ENCODE data around the gene SEMA4A. TPM values are rescaled to one million over a fixed set of nuclear protein-coding genes. Genes with fewer than 3 reads are reported as not detected.
"Not testable (repeated sequence)": the region's sequence is repeated elsewhere in the genome, so short reads cannot be mapped to it uniquely, and the experiment has no call there.

SEMA4A gene
- total RNA-seq = 8.4 TPM

DNA sequence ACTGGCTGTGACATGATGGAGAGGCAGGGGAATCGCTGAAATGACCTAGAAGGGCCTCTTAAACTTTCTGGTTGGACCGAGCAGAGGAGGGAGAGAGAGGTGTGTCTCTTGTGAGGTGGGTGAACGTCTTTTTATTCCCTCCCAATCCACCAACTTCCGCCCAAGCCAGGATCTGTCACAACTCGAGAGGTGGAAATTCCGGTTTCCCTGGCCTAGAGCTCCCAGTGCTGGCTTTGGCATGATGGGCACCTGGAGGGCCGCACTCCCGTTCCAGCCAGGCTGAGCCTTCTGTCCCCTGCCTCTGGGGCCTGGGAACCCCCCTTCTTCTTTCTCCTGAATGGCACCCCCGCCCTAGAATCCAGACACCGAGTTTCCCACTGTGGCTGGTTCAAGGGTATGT, at the start of gene SEMA4A:
Gene SEMA4A (plus strand): TSS at position 224 of the 400 bp plus-strand sequence. CDS start 994 bp downstream, outside the sequence.
- intact Hi-C loops (cut with DNase I) = no loop called here
- DNase-seq (ENCODE audit: low spot score) (no peak), ATAC-seq (no peak)

DNA sequence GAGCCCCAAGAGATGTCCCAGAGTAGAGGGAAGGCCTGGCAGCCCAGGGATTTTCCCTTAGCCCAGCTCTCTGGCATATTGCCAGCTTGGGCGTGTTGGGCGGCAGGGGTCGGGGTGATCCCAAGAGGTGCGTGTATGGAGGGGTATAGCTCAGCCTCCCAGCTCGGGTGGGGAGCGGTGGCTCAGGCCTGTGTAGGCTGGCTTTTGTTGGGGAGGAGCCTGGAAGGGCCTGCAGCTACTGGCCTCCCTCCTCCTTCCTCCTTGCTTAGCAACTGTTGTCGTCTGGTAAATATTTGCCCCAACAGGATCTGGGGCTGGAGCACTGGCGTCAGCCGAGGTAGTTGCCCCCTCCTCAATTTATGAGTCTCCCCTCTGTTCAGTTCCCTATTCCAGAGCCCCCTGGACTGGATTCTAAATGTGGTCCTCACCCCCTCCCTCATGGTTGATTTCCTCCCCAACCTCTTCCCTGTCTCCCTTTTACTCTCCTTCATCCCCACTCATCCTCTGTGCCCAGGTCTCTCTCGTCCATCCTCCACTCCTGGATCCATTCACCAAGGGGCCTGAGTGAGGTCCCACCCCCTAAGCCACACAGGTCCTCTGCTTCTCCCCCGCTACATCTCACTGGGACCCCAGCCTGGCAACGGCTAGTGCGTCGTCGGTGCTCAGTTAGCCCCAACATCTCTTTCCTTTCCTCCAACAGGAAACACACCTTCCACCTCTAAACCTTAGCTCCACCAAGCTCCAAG, 49.1 kb upstream of the SEMA4A start:
- DNase-seq (ENCODE audit: low spot score) = peak; percentile 86
- intact Hi-C loops (cut with DNase I) = no loop called here
- ATAC-seq = peak; percentile 69

DNA sequence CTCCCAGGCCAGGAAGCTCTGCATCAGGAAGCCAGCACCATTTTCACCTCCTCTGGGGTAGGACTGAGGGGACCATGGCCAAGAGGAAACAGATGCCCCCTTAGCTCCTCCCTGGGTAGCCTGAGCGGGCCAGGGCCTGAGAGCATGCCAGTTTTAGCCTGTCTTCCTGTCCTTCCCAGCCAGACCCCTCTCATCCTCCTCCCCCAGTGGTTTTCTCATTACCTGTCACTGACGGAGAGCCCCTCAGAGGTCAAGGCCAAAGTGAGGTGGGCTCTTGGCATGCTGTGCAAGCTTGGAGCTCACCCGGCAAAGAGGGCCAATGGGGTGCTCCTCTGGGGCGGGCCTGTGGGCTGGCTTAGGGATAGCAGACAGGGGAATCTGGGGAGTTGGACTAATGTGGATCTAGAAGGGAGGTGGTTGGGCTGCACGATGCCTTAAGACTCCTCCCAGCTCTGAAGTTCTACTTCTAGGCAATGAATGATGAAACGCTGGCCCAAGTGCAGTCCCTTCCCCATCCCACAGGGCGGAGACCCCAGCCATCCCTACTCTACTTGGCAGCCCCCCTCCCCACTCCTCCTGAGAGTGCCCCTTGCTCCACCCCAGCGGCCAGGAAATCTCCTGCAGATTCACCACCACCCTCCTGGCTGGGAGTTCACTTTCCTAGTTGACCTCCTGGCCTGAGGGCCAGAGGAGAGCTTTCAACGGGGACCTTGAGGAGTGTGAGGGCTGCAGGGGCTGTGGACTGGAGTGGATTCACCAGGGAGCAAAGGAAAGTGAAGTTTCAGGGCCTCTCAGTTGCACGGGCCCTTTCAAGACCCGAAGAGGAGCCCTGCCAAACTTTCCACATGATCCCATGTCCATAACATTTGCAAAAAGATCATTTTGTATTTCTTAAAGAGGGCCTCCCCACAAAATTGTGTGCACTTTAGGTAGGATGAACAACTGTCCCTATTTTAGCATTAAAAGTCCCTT, 48.2 kb upstream of the SEMA4A start:
- ATAC-seq (peak; percentile 1), DNase-seq (ENCODE audit: low spot score) (no peak)
- intact Hi-C loops (cut with DNase I) = no loop called here

DNA sequence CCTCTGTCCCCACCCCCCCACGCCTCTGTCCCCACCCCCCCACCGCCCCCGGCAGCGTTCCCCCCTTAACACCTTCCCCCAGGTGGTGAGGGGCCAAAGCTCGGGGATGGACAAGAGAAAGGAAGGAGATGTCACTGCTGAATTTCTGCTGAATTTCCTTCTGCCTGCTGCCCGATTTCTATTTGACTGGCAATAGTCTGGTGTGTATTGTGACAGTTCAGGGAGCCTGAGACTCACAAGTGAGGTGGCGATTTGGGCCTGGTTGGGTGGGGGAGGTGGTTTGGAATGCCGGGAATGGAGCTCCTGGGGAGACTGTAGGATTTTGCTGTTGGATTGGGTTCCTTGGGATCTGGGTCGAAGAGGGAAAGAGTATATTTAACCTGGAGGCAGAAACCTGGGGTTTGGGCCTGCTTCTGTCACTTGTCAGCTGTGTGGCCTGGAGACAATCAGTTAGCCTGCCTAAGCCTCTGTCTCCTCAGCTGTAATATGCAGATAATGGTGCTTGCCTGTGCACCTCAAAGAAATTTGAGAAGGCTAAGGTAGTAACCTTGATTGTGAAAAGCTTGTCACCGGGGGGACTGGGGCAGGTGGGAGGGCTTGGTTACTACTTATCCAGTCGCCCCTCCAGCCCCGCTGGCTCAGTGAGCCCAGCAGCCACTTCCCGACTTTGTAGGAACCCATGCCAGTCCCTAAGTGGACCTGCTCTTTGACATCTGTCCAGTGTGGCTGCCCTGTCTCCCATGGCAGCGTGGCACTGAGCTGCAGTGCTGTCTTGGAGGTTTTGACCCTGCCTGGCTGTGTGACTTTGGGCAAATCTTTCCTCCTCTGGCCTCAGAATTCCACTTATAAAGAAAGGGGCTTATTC, 46.5 kb upstream of the SEMA4A start:
- no peak for DNase-seq (ENCODE audit: low spot score)
- ATAC-seq = peak; percentile 2

DNA sequence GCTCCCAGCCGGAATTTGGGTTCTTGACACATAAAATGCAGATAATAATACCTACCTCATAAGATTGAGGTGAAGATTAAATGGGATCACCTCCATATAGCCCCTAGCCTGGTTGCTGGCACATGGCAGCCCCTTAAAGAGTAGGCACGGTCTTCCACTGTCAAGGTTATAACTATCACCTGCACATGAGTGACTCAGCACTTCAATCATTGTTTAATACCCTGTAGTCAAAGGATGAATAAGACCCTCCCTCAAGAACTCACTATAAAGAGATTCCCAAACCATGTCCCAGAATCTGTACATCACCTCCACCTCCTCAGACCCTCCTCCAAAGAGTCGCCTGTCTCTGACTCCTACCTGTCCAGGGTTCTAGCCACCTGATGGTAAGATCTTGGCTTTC, 45.3 kb upstream of the SEMA4A start:
- intact Hi-C loops (cut with DNase I) = no loop called here
- ATAC-seq (no peak), DNase-seq (ENCODE audit: low spot score) (no peak)

More for the DNA sequence above, 46.5 kb upstream of the SEMA4A start:
- intact Hi-C loops (cut with DNase I) = no loop called here

DNA sequence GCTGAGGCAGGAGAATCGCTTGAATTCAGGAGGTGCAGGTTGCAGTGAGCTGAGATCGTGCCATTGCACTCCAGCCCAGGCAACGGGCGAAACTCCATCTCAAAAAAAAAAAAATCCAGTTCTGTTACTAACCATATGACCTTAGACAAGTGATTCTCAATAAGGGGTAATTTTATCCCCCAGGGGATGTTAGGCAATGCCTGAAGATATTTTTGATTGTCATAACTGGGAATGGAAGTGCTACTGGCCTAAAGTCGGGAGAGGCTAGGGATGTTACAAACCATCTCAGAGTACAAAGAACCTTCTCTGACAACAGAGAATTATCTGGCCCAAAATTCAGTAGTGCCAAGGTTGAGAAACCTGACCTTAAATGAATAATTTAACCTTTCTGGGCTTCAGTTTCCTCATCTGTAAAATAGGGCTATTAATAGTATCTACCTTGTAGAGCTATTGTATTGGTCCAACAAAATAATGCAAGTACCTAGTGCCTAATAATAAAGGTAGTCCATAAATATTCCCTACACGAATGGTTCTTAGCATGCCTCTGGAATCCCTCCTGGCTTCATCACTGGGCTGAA, 44.6 kb upstream of the SEMA4A start:
- intact Hi-C loops (cut with DNase I) = no loop called here
- no peak for DNase-seq (ENCODE audit: low spot score)
- no peak for ATAC-seq

DNA sequence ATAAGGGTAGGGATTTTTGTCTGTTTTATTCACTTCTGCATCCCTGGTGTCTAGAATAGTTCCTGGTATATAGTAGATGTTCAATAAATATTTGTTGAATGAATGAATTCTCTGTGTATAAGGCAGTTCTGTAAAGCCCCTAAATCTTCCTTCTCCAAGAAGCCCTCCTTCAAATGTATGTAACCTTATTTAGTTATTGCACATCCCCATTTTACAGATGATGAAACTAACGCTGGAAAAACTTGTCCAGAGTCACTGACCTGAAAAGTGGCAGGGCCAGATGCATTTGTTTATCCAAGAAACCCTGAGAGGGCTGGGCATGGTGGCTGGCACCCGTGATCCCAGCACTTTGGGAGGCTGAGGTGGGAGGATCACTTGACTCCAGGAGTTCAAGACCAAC, 43.1 kb upstream of the SEMA4A start:
- DNase-seq (ENCODE audit: low spot score) (no peak), ATAC-seq (no peak)
- intact Hi-C loops (cut with DNase I) = no loop called here

DNA sequence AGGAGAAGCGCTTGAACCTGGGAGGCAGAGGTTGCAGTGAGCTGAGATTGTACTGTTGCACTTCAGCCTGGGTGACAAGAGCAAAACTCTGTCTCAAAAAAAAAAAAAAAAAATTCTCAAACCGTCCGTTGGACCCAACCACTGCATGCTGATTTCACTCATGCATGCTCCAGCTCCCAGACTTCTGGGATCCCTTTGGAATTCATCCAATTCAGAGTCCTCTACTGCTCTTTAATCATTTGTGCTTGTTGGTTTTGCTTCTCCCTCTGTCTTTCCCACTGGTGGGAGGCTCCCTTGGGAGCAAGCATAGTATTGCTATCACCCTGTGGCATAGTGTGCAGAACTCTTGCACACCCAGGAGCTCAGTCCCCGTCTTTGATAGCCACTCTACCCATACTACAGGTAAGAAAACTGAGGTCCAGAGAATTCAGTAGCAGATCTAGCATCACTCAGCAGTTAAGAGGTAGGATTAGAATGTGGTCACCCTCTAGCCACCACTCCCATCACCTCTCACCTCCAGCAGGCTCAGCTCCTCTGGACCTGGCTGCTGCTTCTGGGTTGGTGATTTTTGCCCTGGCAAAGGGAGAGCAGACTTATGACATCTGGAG, 41.9 kb upstream of the SEMA4A start:
- ATAC-seq (no peak), DNase-seq (ENCODE audit: low spot score) (no peak)
- intact Hi-C loops (cut with DNase I) = no loop called here

DNA sequence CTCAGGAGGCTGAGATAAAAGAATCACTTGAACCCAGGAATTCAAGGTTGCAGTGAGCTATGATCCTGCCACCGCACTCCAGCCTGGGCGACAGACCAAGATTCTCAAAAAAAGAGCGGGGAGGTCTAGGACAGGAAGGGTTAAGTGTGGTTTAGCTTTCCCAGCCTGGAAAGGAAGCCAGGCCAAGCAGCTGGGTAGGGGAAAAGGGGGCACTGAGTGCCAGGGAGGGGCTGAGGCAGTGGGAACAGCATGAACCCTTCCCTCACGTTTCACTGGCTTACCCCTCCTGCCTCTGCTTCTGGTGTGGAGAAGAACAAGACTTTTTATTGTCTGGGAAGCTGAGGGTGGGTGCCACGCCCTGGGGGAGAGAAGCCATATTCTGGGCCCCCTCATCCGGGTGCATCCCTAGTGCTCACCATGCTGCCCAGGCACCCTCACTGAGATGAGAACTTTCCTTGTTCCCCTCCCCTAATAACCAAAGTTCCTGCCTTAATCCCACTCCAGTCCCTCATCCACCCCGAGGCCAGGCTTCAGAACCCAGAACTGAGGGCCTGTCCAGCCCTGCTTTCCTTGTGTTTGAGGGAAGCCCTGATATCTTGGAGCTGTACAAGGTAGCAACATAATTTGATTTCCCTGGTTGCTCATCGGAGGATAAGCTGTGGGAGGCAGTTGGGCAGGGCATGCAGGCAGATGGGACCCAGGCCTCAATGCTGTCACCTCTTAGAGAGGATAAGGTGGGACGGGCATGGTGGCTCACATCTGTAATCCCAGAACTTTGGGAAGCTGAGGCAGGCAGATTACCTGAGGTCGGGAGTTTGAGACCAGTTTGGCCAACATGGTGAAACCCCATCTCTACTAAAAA, 40.9 kb upstream of the SEMA4A start:
- intact Hi-C loops (cut with DNase I) = no loop called here
- ATAC-seq = no peak
- no peak for DNase-seq (ENCODE audit: low spot score)

DNA sequence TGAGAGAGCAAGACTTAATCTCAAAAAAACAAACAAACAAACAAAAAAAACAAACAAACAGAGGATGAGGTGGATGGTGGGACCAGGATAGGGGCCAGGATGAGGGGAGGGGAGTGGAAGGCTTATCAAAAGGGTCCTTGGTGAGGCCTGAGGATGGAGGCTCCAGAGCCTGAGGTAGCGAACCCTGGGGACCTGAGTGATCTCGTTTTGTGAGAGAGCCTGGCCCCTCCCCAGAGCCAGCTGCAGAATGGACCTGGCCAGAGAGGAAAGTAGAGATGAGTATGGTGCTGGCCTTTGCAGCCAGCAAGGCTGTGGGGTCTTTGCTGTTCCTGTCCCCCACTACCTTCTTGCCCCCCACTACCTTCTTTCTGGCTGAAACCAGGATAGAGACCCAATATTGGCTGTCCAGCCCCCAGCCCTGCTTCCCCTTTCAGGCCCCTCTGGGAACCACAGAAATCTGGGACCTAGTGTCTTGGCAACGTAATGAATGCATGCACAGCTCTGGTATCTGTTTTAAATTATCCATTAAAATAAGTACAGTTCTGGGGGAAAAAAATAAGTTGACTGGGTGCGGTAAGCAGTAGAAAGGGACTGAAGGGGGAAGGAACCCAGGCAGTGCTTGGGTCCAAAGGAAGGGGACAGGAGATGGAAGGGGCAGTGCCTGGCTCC, 40.0 kb upstream of the SEMA4A start:
- no peak for DNase-seq (ENCODE audit: low spot score)
- no peak for ATAC-seq
- intact Hi-C loops (cut with DNase I) = no loop called here

DNA sequence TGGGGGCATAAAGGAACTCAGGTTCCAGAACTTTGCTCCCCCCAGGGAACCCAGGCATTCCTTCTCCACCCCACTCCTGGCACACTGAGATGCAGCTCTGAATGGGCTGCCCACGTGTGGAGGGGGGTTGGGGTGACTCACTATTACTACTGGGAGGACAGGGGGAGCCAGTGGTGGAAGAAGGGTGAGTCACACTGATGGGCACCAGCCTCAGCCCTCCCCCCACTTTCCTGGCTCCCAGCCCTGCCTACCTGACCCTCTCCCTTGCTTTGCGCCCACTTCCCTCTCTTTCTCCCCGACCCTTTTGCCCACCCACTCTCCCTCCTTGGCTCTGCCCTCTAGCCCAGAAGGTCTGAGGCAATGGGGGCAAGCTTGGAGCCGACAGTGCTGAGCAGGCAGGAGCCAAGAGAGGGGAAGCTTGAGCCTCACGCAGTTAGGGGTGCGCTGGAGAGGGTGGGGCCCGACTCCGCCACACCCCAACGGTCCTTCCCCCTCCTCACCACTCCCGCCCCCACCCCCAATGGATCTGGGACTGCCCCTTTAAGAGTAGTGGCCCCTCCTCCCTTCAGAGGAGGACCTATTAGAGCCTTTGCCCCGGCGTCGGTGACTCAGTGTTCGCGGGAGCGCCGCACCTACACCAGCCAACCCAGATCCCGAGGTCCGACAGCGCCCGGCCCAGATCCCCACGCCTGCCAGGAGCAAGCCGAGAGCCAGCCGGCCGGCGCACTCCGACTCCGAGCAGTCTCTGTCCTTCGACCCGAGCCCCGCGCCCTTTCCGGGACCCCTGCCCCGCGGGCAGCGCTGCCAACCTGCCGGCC, 39.1 kb upstream of the SEMA4A start, which contains the start of gene LMNA:
Gene LMNA (plus strand): TSS at position 611 of the 818 bp plus-strand sequence. CDS start 208 bp downstream, outside the sequence.
- DNase-seq (ENCODE audit: low spot score) (peak; percentile 95), ATAC-seq (peak; percentile 91)
- intact Hi-C loops (cut with DNase I) = no loop called here

DNA sequence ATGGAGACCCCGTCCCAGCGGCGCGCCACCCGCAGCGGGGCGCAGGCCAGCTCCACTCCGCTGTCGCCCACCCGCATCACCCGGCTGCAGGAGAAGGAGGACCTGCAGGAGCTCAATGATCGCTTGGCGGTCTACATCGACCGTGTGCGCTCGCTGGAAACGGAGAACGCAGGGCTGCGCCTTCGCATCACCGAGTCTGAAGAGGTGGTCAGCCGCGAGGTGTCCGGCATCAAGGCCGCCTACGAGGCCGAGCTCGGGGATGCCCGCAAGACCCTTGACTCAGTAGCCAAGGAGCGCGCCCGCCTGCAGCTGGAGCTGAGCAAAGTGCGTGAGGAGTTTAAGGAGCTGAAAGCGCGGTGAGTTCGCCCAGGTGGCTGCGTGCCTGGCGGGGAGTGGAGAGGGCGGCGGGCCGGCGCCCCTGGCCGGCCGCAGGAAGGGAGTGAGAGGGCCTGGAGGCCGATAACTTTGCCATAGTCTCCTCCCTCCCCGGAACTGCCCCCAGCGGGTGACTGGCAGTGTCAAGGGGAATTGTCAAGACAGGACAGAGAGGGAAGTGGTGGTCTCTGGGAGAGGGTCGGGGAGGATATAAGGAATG, 38.4 kb upstream of the SEMA4A start:
- ATAC-seq = peak; percentile 23
- intact Hi-C loops (cut with DNase I) = no loop called here
- peak; percentile 74 for DNase-seq (ENCODE audit: low spot score)

DNA sequence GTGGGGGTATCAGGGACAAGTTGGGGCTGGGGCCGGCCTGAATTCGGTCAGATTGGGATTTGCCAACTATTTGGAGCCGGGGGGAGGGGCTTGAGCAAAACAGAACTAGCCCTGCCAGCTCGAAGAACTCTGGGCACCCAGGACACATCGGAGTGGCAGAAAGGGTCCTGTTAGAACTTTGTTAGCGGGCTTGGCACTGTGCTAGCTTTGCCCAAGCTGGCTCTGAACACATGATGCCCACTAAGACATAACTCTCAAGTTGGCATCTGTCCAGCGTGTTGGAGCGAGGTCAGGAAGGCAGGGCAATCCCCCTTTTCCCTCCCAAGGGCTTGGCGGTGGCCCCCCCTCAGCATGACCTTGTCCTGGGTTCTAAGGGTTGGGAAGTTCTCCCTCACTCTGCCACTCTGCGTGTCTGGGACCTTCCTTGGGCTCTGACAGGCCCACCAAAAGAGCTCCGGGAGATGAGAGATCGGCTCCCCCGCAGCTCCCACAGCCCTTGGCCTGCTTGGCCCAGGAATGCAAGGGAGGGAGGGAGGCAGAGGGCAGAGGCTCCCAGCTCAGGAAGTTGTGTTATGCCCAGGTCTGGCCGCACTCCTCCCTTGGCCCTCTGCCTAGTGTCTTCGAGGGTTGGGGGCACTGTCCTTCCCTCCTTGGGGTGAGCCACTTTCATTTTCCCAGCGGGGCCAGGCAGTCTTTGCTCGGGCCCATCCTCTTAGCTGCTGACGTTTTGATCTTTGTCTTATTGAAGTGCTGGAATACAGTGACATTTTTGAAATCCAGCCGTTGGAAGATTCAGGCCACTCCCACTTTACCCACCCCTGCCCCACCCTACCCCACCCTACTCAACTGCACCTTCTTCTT, 37.6 kb upstream of the SEMA4A start:
- intact Hi-C loops (cut with DNase I) = no loop called here
- ATAC-seq = peak; percentile 44
- DNase-seq (ENCODE audit: low spot score) = peak; percentile 81

DNA sequence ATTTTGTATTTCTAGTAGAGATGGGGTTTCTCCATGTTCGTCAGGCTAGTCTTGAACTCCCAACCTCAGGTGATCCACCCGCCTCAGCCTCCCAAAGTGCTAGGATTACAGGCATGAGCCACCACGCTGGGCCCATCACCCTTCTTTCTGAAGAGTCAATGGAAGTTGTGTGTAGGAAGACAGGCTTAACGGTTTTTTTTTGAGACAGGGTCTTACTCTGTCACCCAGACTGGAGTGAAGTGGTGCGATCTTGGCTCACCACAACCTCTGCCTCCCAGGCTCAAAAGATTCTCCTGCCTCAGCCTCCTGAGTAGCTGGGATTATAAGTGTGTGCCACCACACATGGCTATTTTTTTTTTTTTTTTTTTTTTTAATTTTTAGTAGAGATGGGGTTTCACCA, 36.7 kb upstream of the SEMA4A start:
- ATAC-seq; intact Hi-C loops (cut with DNase I); DNase-seq (ENCODE audit: low spot score): not testable (repeated sequence)

All from sciatic nerve (tissue), 2 donors.